Colonic mucosa (tissue), 4 donors: Measurements from ENCODE around the gene AP4M1. TPM values are rescaled to one million over a fixed set of nuclear protein-coding genes. Genes with fewer than 3 reads are reported as not detected.
"Not testable (repeated sequence)": the region's sequence is repeated elsewhere in the genome, so short reads cannot be mapped to it uniquely, and the experiment has no call there.

Experiments used
- DNase-seq: peaks from one replicate; pipeline ENCODE4 v3.0.0-alpha.2; 2020
- H3K27ac ChIP-seq: fragments of 200-600 bp; one replicate; pipeline ENCODE4 v1.8.0; 2021
- H3K27me3 ChIP-seq: fragments of 200-600 bp; one replicate; pipeline ENCODE4 v1.8.0; 2021
- H3K36me3 ChIP-seq: fragments of 200-600 bp; one replicate; pipeline ENCODE4 v1.8.0; 2021
- H3K4me1 ChIP-seq: fragments of 200-600 bp; one replicate; pipeline ENCODE4 v1.8.0; 2021; ENCODE audit warnings: mild to moderate bottlenecking
- H3K4me3 ChIP-seq: fragments of 200-600 bp; one replicate; pipeline ENCODE4 v1.8.0; 2021
- H3K9ac ChIP-seq, 2 donors: one replicate each; pipeline ENCODE4 v1.7.0; 2013; ENCODE audit warnings: control low read depth in 2 of 2, low read depth in 2 of 2, low read length in 2 of 2
- H3K9me3 ChIP-seq: fragments of 200-600 bp; one replicate; pipeline ENCODE4 v1.8.0; 2021
- CTCF ChIP-seq: fragments of 200-600 bp; IDR thresholded peaks from one replicate; pipeline ENCODE4 v1.8.0; 2022; ENCODE audit warnings: antibody characterized with exemption, mild to moderate bottlenecking
- intact Hi-C: fragments of 100-400 bp; cut with DNase I; formaldehyde crosslinking; loops from one replicate; pipeline ENCODE4 v1.14.1; 2022
- total RNA-seq, 2 donors: library from RNA; stranded (reverse); fragmentation: NEBNext Ultra II Directional in 1 of 2; extraction: Animal tissue kit (Norgen Biotek cat#: 25700) in 1 of 2; gene quantifications; one replicate each; pipeline ENCODE4 v1.2.1, GENCODE V29; 2021
- donor health status: healthy.
- donor health status: DM: no; HTN: no; CAD: no.
- donor health status: DM: no; HTN: no; CAD: no.

The AP4M1 gene
- total RNA-seq, 2 donors from 2014 or later, result 17.8 to 23.6 TPM

- no peaks in the 10 kb centered on the region for H3K36me3 ChIP-seq
- H3K4me1 ChIP-seq, result peaks cover 3% of the 10 kb centered on the region
- intact Hi-C loops, result loop anchor here (10.0 kb wide), 1 partner anchor 207 kb away; no protein-coding TSS in a partner anchor
- no peak for TF ChIP-seq CTCF
- no peaks in the 10 kb centered on the region for H3K9me3 ChIP-seq
- H3K27me3 ChIP-seq, result no peaks in the 10 kb centered on the region
- H3K9ac ChIP-seq, result peak overlapping the region; percentile 12 to 58
- DNase-seq, result no peak
- no peak overlapping the region for H3K27ac ChIP-seq
- H3K4me3 ChIP-seq, result no peak overlapping the region
These were observed 36.7 kb downstream of the AP4M1 start for GRCh38 chr7:100137851-100138760.

GRCh38 chr7:100141555-100141949 is 40.1 kb downstream of the AP4M1 start:
- DNase-seq, result peak; percentile 38
- H3K4me3 ChIP-seq, result no peak overlapping the region
- intact Hi-C loops, result loop anchor here (5.0 kb wide), 1 partner anchor 71 kb away; no protein-coding TSS in a partner anchor
- H3K27me3 ChIP-seq, result no peaks in the 10 kb centered on the region
- TF ChIP-seq CTCF, result no peak
- H3K9me3 ChIP-seq, result no peaks in the 10 kb centered on the region
- H3K4me1 ChIP-seq, result peaks cover 3% of the 10 kb centered on the region
- peak overlapping the region; percentile 62 for H3K27ac ChIP-seq
- H3K9ac ChIP-seq, result peak overlapping the region in 1 of 2 donors; percentile 59
- no peaks in the 10 kb centered on the region for H3K36me3 ChIP-seq

DNA sequence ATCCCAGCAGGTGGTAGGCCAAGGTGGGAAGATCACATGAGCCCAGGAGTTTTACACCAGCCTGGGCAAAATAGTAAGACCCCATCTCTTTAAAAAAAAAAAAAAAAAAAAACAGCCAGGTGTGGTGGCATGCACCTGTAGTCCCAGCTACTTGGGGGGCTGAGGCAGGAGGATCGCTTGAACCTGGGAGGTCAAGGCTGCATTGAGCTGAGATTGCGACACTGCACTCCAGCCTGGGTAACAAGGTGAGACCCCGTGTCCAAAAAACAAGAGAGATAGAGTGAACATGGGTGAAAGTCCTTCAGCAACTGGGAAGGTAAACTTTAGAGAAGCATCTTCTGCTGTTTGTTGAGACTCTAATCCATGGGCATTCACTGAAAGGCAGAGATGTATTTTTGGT is 41.0 kb downstream of the AP4M1 start:
- TF ChIP-seq CTCF, result no peak
- intact Hi-C loops, result loop anchor here (5.0 kb wide), 1 partner anchor 70 kb away; no protein-coding TSS in a partner anchor
- no peak overlapping the region for H3K9ac ChIP-seq

DNA sequence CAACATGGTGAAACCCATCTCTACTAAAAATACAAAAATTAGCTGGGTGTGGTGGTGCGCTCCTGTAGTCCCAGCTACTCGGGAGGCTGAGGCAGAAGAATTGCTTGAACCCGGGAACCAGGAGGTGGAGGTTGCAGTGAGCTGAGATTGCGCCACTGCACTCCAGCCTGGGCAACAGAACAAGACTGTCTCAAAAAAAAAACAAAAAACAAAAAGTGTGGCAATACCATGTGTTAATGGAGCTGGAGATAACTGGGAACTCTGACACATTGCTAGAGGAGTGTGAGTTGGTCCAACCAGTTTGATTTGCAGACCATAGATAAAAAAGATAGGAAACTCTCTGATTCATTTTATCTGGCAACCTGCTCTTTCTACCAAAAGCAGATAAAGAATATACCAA is 44.9 kb downstream of the AP4M1 start:
- DNase-seq, intact Hi-C loops, H3K27me3 ChIP-seq, H3K4me1 ChIP-seq, H3K9me3 ChIP-seq, H3K9ac ChIP-seq, H3K36me3 ChIP-seq, H3K27ac ChIP-seq, H3K4me3 ChIP-seq: not testable (repeated sequence)

More for the DNA sequence above, 41.0 kb downstream of the AP4M1 start:
- H3K27ac ChIP-seq, result no peak overlapping the region
- no peaks in the 10 kb centered on the region for H3K27me3 ChIP-seq
- no peak for DNase-seq
- H3K4me3 ChIP-seq, result no peak overlapping the region
- H3K36me3 ChIP-seq, result no peaks in the 10 kb centered on the region
- H3K9me3 ChIP-seq, result no peaks in the 10 kb centered on the region
- H3K4me1 ChIP-seq, result peaks cover 3% of the 10 kb centered on the region

DNA sequence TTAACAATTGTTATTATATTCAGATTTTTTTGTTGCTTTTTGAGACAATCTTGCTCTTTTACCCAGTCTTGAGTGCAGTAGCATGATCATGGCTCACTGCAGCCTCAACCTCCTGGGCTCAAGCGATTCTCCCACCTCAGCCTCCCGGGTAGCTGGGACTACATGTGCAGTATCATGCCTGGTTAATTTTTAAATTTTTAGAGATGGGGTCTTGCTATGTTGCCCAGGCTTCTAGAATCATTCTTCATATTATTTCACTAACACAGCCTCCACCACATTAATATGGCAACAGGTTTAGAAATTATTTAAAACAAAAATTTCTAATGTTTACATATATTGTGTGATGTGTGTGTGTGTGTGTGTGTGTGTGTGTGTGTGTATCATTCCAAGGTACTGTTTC is 45.8 kb downstream of the AP4M1 start:
- TF ChIP-seq CTCF, result no peak
- no peak overlapping the region for H3K4me3 ChIP-seq
- intact Hi-C loops, result no loop called here
- no peaks in the 10 kb centered on the region for H3K27me3 ChIP-seq
- no peak overlapping the region for H3K27ac ChIP-seq
- no peak for DNase-seq
- H3K4me1 ChIP-seq, result no peaks in the 10 kb centered on the region
- H3K36me3 ChIP-seq, result no peaks in the 10 kb centered on the region
- H3K9me3 ChIP-seq, result no peaks in the 10 kb centered on the region
- no peak overlapping the region for H3K9ac ChIP-seq

GRCh38 chr7:100148225-100148558 is 46.7 kb downstream of the AP4M1 start:
- TF ChIP-seq CTCF, result no peak
- H3K4me1 ChIP-seq, result peaks cover 4% of the 10 kb centered on the region
- intact Hi-C loops, result no loop called here
- no peaks in the 10 kb centered on the region for H3K36me3 ChIP-seq
- H3K9ac ChIP-seq, result peak overlapping the region; percentile 63 to 99
- peak overlapping the region; percentile 67 for H3K4me3 ChIP-seq
- no peaks in the 10 kb centered on the region for H3K27me3 ChIP-seq
- peak overlapping the region; percentile 56 for H3K27ac ChIP-seq
- H3K9me3 ChIP-seq, result no peaks in the 10 kb centered on the region
- DNase-seq, result no peak
